Activated CD8-positive, alpha-beta memory T cell treated with anti-CD3 and anti-CD28 coated beads for 48 hours (primary cell): ENCODE data around the gene OCIAD2.
"Not testable (repeated sequence)": the region's sequence is repeated elsewhere in the genome, so short reads cannot be mapped to it uniquely, and the experiment has no call there.

Source experiments
- DNase-seq, 3 experiments: peaks; one replicate each; pipeline ENCODE4 v3.0.0-alpha.2; 2020; ENCODE audit warnings: low read depth in 2 of 3, low spot score in 2 of 3

OCIAD2 gene

GRCh38 chr4:48906206-48907173 lies at the start of gene OCIAD2:
TSS of gene OCIAD2 (minus strand) at chr4:48906774. CDS start at chr4:48904549, 2,225 bp downstream.
- peak; percentile 36 to 52 (median 52) for DNase-seq

- no peak for DNase-seq
Observed at GRCh38 chr4:48954314-48954713, 47.7 kb upstream of the OCIAD2 start.

- no peak for DNase-seq
Observed at GRCh38 chr4:48949518-48950219, 43.1 kb upstream of the OCIAD2 start.

- no peak for DNase-seq
Observed at GRCh38 chr4:48949086-48949485, 42.5 kb upstream of the OCIAD2 start.

- no peak for DNase-seq
Observed at GRCh38 chr4:48947731-48948130, 41.2 kb upstream of the OCIAD2 start.

- no peak for DNase-seq
Observed at GRCh38 chr4:48945981-48946380, 39.4 kb upstream of the OCIAD2 start.

GRCh38 chr4:48944756-48945241 lies 38.2 kb upstream of the OCIAD2 start:
- peak in 1 of 3 experiments; percentile 27 for DNase-seq

- no peak for DNase-seq
Observed at GRCh38 chr4:48944252-48944651, 37.7 kb upstream of the OCIAD2 start.

- DNase-seq: no peak
Observed at GRCh38 chr4:48943387-48943786, 36.8 kb upstream of the OCIAD2 start.

- DNase-seq: no peak
Observed at GRCh38 chr4:48939785-48940184, 33.2 kb upstream of the OCIAD2 start.

GRCh38 chr4:48938831-48939230 lies 32.3 kb upstream of the OCIAD2 start:
- DNase-seq: no peak

- no peak for DNase-seq
Observed at GRCh38 chr4:48937033-48937432, 30.5 kb upstream of the OCIAD2 start.

- no peak for DNase-seq
Observed at GRCh38 chr4:48931459-48931858, 24.9 kb upstream of the OCIAD2 start.

- no peak for DNase-seq
Observed at GRCh38 chr4:48930654-48931053, 24.1 kb upstream of the OCIAD2 start.

GRCh38 chr4:48924416-48924815 lies 17.8 kb upstream of the OCIAD2 start:
- no peak for DNase-seq

- DNase-seq: not testable (repeated sequence)
Observed at GRCh38 chr4:48923065-48923464, 16.5 kb upstream of the OCIAD2 start.

GRCh38 chr4:48914311-48914710 lies 7.7 kb upstream of the OCIAD2 start:
- DNase-seq: no peak

- no peak for DNase-seq
Observed at GRCh38 chr4:48913346-48913745, 6.8 kb upstream of the OCIAD2 start.

- DNase-seq: no peak
Observed at GRCh38 chr4:48912349-48912748, 5.8 kb upstream of the OCIAD2 start.

- no peak for DNase-seq
Observed at GRCh38 chr4:48910511-48910910, 3.9 kb upstream of the OCIAD2 start.

GRCh38 chr4:48909697-48910096 lies 3.1 kb upstream of the OCIAD2 start:
- peak in 2 of 3 experiments; percentile 37 to 40 for DNase-seq

GRCh38 chr4:48908687-48909086 lies 2.1 kb upstream of the OCIAD2 start:
- DNase-seq: no peak
